H1 (cell line): ENCODE data around the gene PEAK3.

Source experiments
- ASH2L ChIP-seq: fragments of 200-600, 300-600 bp; sonication (generic); IDR thresholded peaks from one replicate; pipeline ENCODE4 v1.7.1; 2017; ENCODE audit warnings: low read length
- JUND ChIP-seq: IDR thresholded peaks from 2 replicates; pipeline ENCODE4 v1.6.1; 2011; ENCODE audit warnings: mild to moderate bottlenecking, improper control_type of control experiment, low read length
- POLR2A ChIP-seq, 2 experiments: IDR thresholded peaks; 1 replicate in 1 of 2; 2 replicates in 1 of 2; pipeline ENCODE4 v1.6.1; 2011; ENCODE audit warnings: low read depth in 2 of 2, low read length in 2 of 2, mild to moderate bottlenecking in 2 of 2; ENCODE audit errors: control extremely low read depth in 1 of 2
- RAD21 ChIP-seq, 2 experiments: IDR thresholded peaks in 1 of 2; conservative IDR thresholded peaks in 1 of 2; 2 replicates each; pipeline ENCODE4 v1.6.1; 2011; ENCODE audit warnings: low read depth in 2 of 2, low read length in 2 of 2, improper control_type of control experiment in 1 of 2, inconsistent platforms in 1 of 2, mild to moderate bottlenecking in 1 of 2, moderate library complexity in 1 of 2
- TF ChIP-seq, protein P1 (sequence below), 3 experiments: IDR thresholded peaks; 1 replicate in 2 of 3; 2 replicates in 1 of 3; pipeline versions ENCODE4 v1.5.1 to v1.6.1; 2011; ENCODE audit warnings: low read length in 3 of 3, mild to moderate bottlenecking in 3 of 3, inconsistent platforms in 2 of 3, low read depth in 1 of 3, moderate library complexity in 1 of 3; ENCODE audit not compliant: insufficient read depth in 1 of 3; ENCODE audit errors: control extremely low read depth in 1 of 3

DNA sequence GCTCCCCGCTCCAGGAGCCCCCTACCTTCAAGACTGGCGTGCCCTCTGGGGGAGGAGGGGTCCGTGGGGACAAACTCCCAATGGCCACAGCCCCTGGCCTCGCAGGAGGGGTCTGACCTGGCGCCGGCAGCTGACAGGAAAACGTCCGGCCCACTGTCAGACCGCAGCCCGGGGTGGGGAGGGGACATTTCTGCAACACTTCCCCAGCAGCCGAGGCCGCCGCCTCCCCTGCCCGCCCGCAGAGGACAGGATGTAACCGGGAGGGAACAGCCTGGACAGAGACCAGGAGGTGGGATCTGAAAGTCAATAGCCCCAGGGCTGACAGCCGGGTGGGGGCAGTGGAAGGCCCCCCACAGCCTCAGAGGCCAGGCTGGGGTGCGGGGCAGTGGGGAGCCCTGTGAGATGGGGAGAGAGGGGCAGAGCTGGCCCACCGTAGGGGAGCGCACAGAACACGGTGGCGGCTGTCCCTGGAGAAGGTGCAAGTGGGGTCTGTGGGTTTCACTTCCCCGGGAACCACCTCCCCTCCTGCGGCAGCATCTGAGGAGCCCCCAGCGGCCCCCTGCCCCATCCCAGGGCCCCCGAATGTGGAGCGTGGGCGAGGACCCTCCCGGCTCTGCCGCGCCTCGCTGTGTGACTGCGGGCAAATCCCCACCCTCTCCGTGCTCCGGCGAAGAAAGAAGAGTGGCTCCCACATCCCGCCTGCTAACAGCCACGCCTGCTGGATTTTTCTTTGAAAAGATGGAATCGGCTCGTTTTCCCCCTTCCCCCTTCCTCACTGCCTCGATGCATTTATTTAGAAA is at the start of gene PEAK3:
- no peak for TF ChIP-seq POLR2A (IDR thresholded peaks at IDR 0.05; ENCODE audit: control extremely low read depth in 1 of 2, low read depth in 2 of 2, low read length in 2 of 2)
- TF ChIP-seq ASH2L: no peak
- no peak for TF ChIP-seq JUND
- TF ChIP-seq, protein P1, sequence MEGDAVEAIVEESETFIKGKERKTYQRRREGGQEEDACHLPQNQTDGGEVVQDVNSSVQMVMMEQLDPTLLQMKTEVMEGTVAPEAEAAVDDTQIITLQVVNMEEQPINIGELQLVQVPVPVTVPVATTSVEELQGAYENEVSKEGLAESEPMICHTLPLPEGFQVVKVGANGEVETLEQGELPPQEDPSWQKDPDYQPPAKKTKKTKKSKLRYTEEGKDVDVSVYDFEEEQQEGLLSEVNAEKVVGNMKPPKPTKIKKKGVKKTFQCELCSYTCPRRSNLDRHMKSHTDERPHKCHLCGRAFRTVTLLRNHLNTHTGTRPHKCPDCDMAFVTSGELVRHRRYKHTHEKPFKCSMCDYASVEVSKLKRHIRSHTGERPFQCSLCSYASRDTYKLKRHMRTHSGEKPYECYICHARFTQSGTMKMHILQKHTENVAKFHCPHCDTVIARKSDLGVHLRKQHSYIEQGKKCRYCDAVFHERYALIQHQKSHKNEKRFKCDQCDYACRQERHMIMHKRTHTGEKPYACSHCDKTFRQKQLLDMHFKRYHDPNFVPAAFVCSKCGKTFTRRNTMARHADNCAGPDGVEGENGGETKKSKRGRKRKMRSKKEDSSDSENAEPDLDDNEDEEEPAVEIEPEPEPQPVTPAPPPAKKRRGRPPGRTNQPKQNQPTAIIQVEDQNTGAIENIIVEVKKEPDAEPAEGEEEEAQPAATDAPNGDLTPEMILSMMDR (IDR thresholded peaks at IDR 0.05; ENCODE audit: control extremely low read depth in 1 of 3, insufficient read depth in 1 of 3, low read depth in 1 of 3, low read length in 3 of 3): no peak
- TF ChIP-seq RAD21 (IDR thresholded peaks at IDR 0.05 in 1 of 2, conservative IDR thresholded peaks at IDR 0.05 in 1 of 2; ENCODE audit: low read depth in 2 of 2, low read length in 2 of 2): no peak; a peak in 1 of 4 replicates
